ENCODE results near the gene FIG4. TPM values are rescaled to one million over a fixed set of nuclear protein-coding genes. Genes with fewer than 3 reads are reported as not detected.

Gene FIG4
- total RNA-seq, 1 donor from 2014 or later: 21.9 TPM

GRCh38 chr6:109788687-109789086 lies 97.6 kb downstream of the FIG4 start:
- Histone ChIP-seq H3K9me3 (ENCODE audit: control insufficient read depth in 3 of 3, low read length in 3 of 3) (no peaks in the 10 kb centered on the region), H3K36me3 (ENCODE audit: control insufficient read depth in 3 of 3, insufficient read depth in 3 of 3, low read length in 3 of 3) (peaks cover 3 to 7% (median 4%) of the 10 kb centered on the region in 3 donors), H3K27me3 (ENCODE audit: control insufficient read depth in 3 of 3, insufficient read depth in 3 of 3, low read length in 3 of 3) (no peaks in the 10 kb centered on the region), H3K27ac (ENCODE audit: low read depth, low read length) (no peak overlapping the region), H3K4me3 (ENCODE audit: low read length in 3 of 3) (no peak overlapping the region), H3K9ac (ENCODE audit: low read depth in 1 of 3, low read length in 3 of 3) (no peak overlapping the region), H3K4me1 (ENCODE audit: control insufficient read depth in 3 of 3, insufficient read depth in 3 of 3, low read length in 3 of 3) (peaks cover 0 to 3% (median 0%) of the 10 kb centered on the region in 3 donors)

DNA sequence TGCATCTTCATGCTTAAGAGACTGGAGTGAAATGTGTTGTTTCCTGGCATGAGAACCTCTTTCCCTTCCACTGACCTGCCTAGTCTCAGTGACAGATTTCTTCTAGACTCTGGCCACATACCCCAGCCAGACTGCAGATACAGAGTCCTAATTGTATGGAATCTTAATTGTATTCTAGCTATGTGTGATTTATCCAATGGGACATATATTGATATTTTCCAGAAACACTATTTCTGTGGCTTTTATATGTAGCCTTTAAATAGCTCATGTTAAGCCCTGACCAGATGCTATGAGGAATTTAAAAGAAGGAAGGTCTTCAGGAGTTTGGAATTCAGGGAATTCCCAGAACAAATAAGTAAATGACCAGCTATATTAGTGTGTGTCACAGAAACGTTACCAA lies 99.0 kb downstream of the FIG4 start:
- peaks cover 3 to 7% (median 4%) of the 10 kb centered on the region in 3 donors for H3K36me3 ChIP-seq (ENCODE audit: control insufficient read depth in 3 of 3, insufficient read depth in 3 of 3, low read length in 3 of 3)
- H3K9ac ChIP-seq (ENCODE audit: low read depth in 1 of 3, low read length in 3 of 3): no peak overlapping the region
- no peaks in the 10 kb centered on the region for H3K9me3 ChIP-seq (ENCODE audit: control insufficient read depth in 3 of 3, low read length in 3 of 3)
- H3K4me3 ChIP-seq (ENCODE audit: low read length in 3 of 3): no peak overlapping the region
- peaks cover 3 to 5% (median 4%) of the 10 kb centered on the region in 3 donors for H3K4me1 ChIP-seq (ENCODE audit: control insufficient read depth in 3 of 3, insufficient read depth in 3 of 3, low read length in 3 of 3)
- no peak overlapping the region for H3K27ac ChIP-seq (ENCODE audit: low read depth, low read length)
- no peaks in the 10 kb centered on the region for H3K27me3 ChIP-seq (ENCODE audit: control insufficient read depth in 3 of 3, insufficient read depth in 3 of 3, low read length in 3 of 3)

DNA sequence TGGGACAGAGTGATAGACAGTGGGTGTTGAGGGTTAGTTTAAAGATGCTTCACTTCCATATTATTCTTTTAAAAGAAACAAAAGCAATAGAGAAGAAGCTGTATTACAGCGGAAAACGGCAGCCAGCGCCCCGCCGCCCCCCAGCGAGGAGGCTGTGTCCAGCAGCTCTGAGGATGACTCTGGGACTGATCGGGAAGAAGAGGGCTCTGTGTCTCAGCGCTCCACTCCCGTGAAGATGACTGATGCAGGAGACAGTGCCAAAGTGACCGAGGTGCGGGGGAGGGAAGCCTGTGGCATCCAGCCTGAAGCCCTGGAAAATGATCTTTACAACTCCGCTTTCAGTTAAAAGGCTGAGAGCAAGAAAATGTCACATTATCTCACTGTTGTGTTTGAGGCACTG lies 100.2 kb downstream of the FIG4 start:
- Histone ChIP-seq H3K4me3 (ENCODE audit: low read length in 3 of 3) (no peak overlapping the region), H3K4me1 (ENCODE audit: control insufficient read depth in 3 of 3, insufficient read depth in 3 of 3, low read length in 3 of 3) (peaks cover 3 to 5% (median 4%) of the 10 kb centered on the region in 3 donors), H3K36me3 (ENCODE audit: control insufficient read depth in 3 of 3, insufficient read depth in 3 of 3, low read length in 3 of 3) (peaks cover 3 to 9% (median 6%) of the 10 kb centered on the region in 3 donors), H3K27ac (ENCODE audit: low read depth, low read length) (no peak overlapping the region), H3K9me3 (ENCODE audit: control insufficient read depth in 3 of 3, low read length in 3 of 3) (no peaks in the 10 kb centered on the region), H3K9ac (ENCODE audit: low read depth in 1 of 3, low read length in 3 of 3) (no peak overlapping the region), H3K27me3 (ENCODE audit: control insufficient read depth in 3 of 3, insufficient read depth in 3 of 3, low read length in 3 of 3) (no peaks in the 10 kb centered on the region)

- Histone ChIP-seq H3K27ac (ENCODE audit: low read depth, low read length) (no peak overlapping the region), H3K36me3 (ENCODE audit: control insufficient read depth in 3 of 3, insufficient read depth in 3 of 3, low read length in 3 of 3) (peaks cover 0 to 12% (median 9%) of the 10 kb centered on the region in 3 donors), H3K9ac (ENCODE audit: low read depth in 1 of 3, low read length in 3 of 3) (no peak overlapping the region), H3K27me3 (ENCODE audit: control insufficient read depth in 3 of 3, insufficient read depth in 3 of 3, low read length in 3 of 3) (no peaks in the 10 kb centered on the region), H3K4me3 (ENCODE audit: low read length in 3 of 3) (no peak overlapping the region), H3K4me1 (ENCODE audit: control insufficient read depth in 3 of 3, insufficient read depth in 3 of 3, low read length in 3 of 3) (peaks cover 3 to 5% (median 4%) of the 10 kb centered on the region in 3 donors), H3K9me3 (ENCODE audit: control insufficient read depth in 3 of 3, low read length in 3 of 3) (no peaks in the 10 kb centered on the region)
These were observed 101.9 kb downstream of the FIG4 start for GRCh38 chr6:109793021-109793420.

- Histone ChIP-seq H3K9ac (ENCODE audit: low read depth in 1 of 3, low read length in 3 of 3) (no peak overlapping the region), H3K27ac (ENCODE audit: low read depth, low read length) (peak overlapping the region; percentile 12), H3K4me3 (ENCODE audit: low read length in 3 of 3) (no peak overlapping the region), H3K36me3 (ENCODE audit: control insufficient read depth in 3 of 3, insufficient read depth in 3 of 3, low read length in 3 of 3) (peaks cover 0 to 12% (median 9%) of the 10 kb centered on the region in 3 donors), H3K27me3 (ENCODE audit: control insufficient read depth in 3 of 3, insufficient read depth in 3 of 3, low read length in 3 of 3) (no peaks in the 10 kb centered on the region), H3K9me3 (ENCODE audit: control insufficient read depth in 3 of 3, low read length in 3 of 3) (no peaks in the 10 kb centered on the region), H3K4me1 (ENCODE audit: control insufficient read depth in 3 of 3, insufficient read depth in 3 of 3, low read length in 3 of 3) (peaks cover 0 to 5% (median 4%) of the 10 kb centered on the region in 3 donors)
These were observed 102.7 kb downstream of the FIG4 start for GRCh38 chr6:109793792-109794191.

- H3K27me3 ChIP-seq (ENCODE audit: control insufficient read depth in 3 of 3, insufficient read depth in 3 of 3, low read length in 3 of 3): no peaks in the 10 kb centered on the region
- no peak overlapping the region for H3K4me3 ChIP-seq (ENCODE audit: low read length in 3 of 3)
- H3K27ac ChIP-seq (ENCODE audit: low read depth, low read length): peak overlapping the region; percentile 12
- H3K36me3 ChIP-seq (ENCODE audit: control insufficient read depth in 3 of 3, insufficient read depth in 3 of 3, low read length in 3 of 3): peaks cover 0 to 12% (median 9%) of the 10 kb centered on the region in 3 donors
- no peaks in the 10 kb centered on the region for H3K9me3 ChIP-seq (ENCODE audit: control insufficient read depth in 3 of 3, low read length in 3 of 3)
- H3K9ac ChIP-seq (ENCODE audit: low read depth in 1 of 3, low read length in 3 of 3): no peak overlapping the region
- peaks cover 0 to 5% (median 4%) of the 10 kb centered on the region in 3 donors for H3K4me1 ChIP-seq (ENCODE audit: control insufficient read depth in 3 of 3, insufficient read depth in 3 of 3, low read length in 3 of 3)
These were observed 103.3 kb downstream of the FIG4 start for GRCh38 chr6:109794201-109794923.

DNA sequence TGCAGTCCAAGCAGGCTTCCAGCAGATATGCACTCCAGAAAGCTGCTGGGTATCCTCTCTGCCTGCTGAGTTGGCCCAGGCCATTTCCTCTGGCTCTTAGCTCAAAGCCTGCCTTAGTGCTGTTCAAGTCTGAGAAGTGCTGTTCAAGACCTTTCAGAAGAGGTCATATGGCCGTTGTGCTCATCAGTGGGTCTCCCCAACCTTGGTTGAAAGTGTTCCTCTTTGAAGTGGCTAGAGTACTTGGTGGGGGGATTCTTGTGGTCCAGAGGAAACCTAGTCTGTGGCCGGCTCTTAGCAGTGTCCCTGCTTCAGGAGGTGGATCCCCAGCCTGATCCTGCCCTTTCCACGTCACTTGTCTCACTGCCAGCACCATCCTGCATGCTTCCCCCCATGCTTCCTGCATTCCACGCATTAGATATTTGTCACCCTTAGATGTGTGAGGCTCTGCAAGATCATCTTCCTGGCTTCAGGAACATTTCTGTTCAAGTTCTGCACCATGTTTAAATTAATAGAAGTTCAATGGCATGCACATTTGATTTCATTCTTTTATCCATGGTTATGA lies 105.0 kb downstream of the FIG4 start:
- Histone ChIP-seq H3K4me3 (ENCODE audit: low read length in 3 of 3) (no peak overlapping the region), H3K27ac (ENCODE audit: low read depth, low read length) (no peak overlapping the region), H3K9me3 (ENCODE audit: control insufficient read depth in 3 of 3, low read length in 3 of 3) (no peaks in the 10 kb centered on the region), H3K9ac (ENCODE audit: low read depth in 1 of 3, low read length in 3 of 3) (no peak overlapping the region), H3K4me1 (ENCODE audit: control insufficient read depth in 3 of 3, insufficient read depth in 3 of 3, low read length in 3 of 3) (peaks cover 0 to 5% (median 4%) of the 10 kb centered on the region in 3 donors), H3K36me3 (ENCODE audit: control insufficient read depth in 3 of 3, insufficient read depth in 3 of 3, low read length in 3 of 3) (peaks cover 0 to 12% (median 9%) of the 10 kb centered on the region in 3 donors), H3K27me3 (ENCODE audit: control insufficient read depth in 3 of 3, insufficient read depth in 3 of 3, low read length in 3 of 3) (no peaks in the 10 kb centered on the region)

DNA sequence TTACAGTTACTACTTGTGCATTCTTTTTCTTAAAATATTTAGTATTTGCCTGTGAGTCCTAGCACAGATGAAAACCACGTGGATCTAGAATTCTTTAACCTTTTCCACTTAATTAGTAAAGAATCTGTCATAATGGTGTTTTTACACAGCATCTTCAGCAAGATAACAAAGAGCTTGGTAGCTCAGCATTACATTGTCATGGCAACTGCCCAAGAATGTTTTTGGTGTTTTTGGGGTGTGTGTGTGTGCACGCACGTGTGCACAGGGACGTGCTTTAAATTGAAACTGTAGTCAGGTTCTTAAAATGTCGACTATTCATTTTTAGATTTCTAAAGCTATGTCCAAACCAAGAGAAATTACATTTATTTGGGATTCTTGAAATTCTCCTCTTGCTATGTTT lies 108.0 kb downstream of the FIG4 start:
- Histone ChIP-seq H3K9ac (ENCODE audit: low read depth in 1 of 3, low read length in 3 of 3) (no peak overlapping the region), H3K27me3 (ENCODE audit: control insufficient read depth in 3 of 3, insufficient read depth in 3 of 3, low read length in 3 of 3) (no peaks in the 10 kb centered on the region), H3K4me1 (ENCODE audit: control insufficient read depth in 3 of 3, insufficient read depth in 3 of 3, low read length in 3 of 3) (peaks cover 0 to 4% (median 4%) of the 10 kb centered on the region in 3 donors), H3K4me3 (ENCODE audit: low read length in 3 of 3) (no peak overlapping the region), H3K9me3 (ENCODE audit: control insufficient read depth in 3 of 3, low read length in 3 of 3) (no peaks in the 10 kb centered on the region), H3K27ac (ENCODE audit: low read depth, low read length) (no peak overlapping the region), H3K36me3 (ENCODE audit: control insufficient read depth in 3 of 3, insufficient read depth in 3 of 3, low read length in 3 of 3) (peaks cover 0 to 12% (median 5%) of the 10 kb centered on the region in 3 donors)

DNA sequence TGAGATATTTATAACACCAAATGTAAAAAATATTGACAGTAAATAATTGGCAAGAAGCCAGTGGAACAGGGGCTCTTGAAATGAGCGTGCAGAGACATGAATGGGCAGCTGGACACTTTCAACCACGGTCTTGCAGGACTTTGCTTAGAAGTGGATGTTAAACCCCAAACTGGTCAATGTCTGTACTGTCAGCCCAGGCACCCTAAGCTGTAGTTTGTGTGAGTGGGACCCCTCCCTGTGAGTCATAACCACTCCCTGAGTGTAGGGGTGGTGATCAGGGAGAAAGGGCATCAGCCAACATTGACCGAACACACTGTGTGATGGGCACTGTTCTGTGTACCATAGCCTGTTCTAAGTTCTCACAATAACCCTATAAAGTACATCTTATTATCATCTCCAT lies 108.6 kb downstream of the FIG4 start:
- Histone ChIP-seq H3K27ac (ENCODE audit: low read depth, low read length) (no peak overlapping the region), H3K9me3 (ENCODE audit: control insufficient read depth in 3 of 3, low read length in 3 of 3) (no peaks in the 10 kb centered on the region), H3K36me3 (ENCODE audit: control insufficient read depth in 3 of 3, insufficient read depth in 3 of 3, low read length in 3 of 3) (peaks cover 0 to 12% (median 5%) of the 10 kb centered on the region in 3 donors), H3K27me3 (ENCODE audit: control insufficient read depth in 3 of 3, insufficient read depth in 3 of 3, low read length in 3 of 3) (no peaks in the 10 kb centered on the region), H3K9ac (ENCODE audit: low read depth in 1 of 3, low read length in 3 of 3) (no peak overlapping the region), H3K4me1 (ENCODE audit: control insufficient read depth in 3 of 3, insufficient read depth in 3 of 3, low read length in 3 of 3) (no peaks in the 10 kb centered on the region), H3K4me3 (ENCODE audit: low read length in 3 of 3) (no peak overlapping the region)

DNA sequence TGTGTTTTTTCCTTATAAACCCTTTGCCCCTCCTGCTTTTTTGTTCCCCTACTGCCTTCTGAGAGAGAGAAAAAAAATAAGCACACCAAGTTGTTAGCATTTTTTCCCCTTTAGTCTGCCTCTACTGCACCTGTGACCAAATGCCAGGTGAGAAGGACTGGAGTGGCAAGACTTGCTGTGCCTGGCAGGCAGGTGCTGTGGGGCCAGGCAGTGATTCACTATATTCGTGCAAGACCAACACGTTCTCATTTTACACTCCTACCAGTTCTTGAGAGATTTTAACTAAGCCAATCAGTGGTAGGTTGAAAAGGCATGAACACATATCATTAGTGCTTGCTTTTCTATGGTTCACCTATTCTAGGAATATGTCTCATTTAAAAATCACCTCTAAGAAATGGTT lies 109.7 kb downstream of the FIG4 start:
- no peaks in the 10 kb centered on the region for H3K9me3 ChIP-seq (ENCODE audit: control insufficient read depth in 3 of 3, low read length in 3 of 3)
- no peaks in the 10 kb centered on the region for H3K27me3 ChIP-seq (ENCODE audit: control insufficient read depth in 3 of 3, insufficient read depth in 3 of 3, low read length in 3 of 3)
- H3K36me3 ChIP-seq (ENCODE audit: control insufficient read depth in 3 of 3, insufficient read depth in 3 of 3, low read length in 3 of 3): peaks cover 0 to 12% (median 5%) of the 10 kb centered on the region in 3 donors
- no peaks in the 10 kb centered on the region for H3K4me1 ChIP-seq (ENCODE audit: control insufficient read depth in 3 of 3, insufficient read depth in 3 of 3, low read length in 3 of 3)
- no peak overlapping the region for H3K27ac ChIP-seq (ENCODE audit: low read depth, low read length)
- H3K4me3 ChIP-seq (ENCODE audit: low read length in 3 of 3): no peak overlapping the region
- no peak overlapping the region for H3K9ac ChIP-seq (ENCODE audit: low read depth in 1 of 3, low read length in 3 of 3)
